Right lobe of liver (tissue), 6 donors: ENCODE data around the gene CRBN. TPM values are rescaled to one million over a fixed set of nuclear protein-coding genes. Genes with fewer than 3 reads are reported as not detected.

Experiments used
- ATAC-seq, 4 donors: fragments of 200-7000 bp; cut with Tn5 transposase; one replicate each; pipeline ENCODE4 v1.9.1; 2020; ENCODE audit warnings: mild to moderate bottlenecking in 4 of 4, moderate library complexity in 4 of 4
- DNase-seq, 3 donors: peaks; one replicate each; pipeline ENCODE4 v3.0.0-alpha.2; 2020
- H3K27ac ChIP-seq, 3 donors: fragments of 200-600 bp; one replicate each; pipeline ENCODE4 v1.8.0; 2022
- H3K27me3 ChIP-seq, 2 donors: fragments of 200-600 bp; one replicate each; pipeline ENCODE4 v1.8.0; 2022
- H3K36me3 ChIP-seq, 4 donors: fragments of 200-600 bp; sonication (generic) in 1 of 4; one replicate each; pipeline versions ENCODE4 v1.5.1 to v1.8.0; 2017 to 2022; ENCODE audit warnings: control low read depth in 1 of 4
- H3K4me1 ChIP-seq, 4 donors: fragments of 200-600 bp; sonication (generic) in 1 of 4; one replicate each; pipeline versions ENCODE4 v1.5.1 to v1.8.0; 2017 to 2022; ENCODE audit warnings: control low read depth in 1 of 4
- H3K4me3 ChIP-seq, 3 donors: fragments of 200-600 bp; one replicate each; pipeline ENCODE4 v1.8.0; 2022
- H3K9me3 ChIP-seq, 4 donors: fragments of 200-600 bp; sonication (generic) in 1 of 4; one replicate each; pipeline versions ENCODE4 v1.5.1 to v1.8.0; 2017 to 2022; ENCODE audit warnings: control low read depth in 1 of 4
- CTCF ChIP-seq, 4 donors: fragments of 200-600 bp in 3 of 4; fragments of 450-650 bp in 1 of 4; IDR thresholded peaks; one replicate each; pipeline versions ENCODE4 v1.5.1 to v1.8.0; 2016 to 2022; ENCODE audit warnings: antibody characterized with exemption in 4 of 4, mild to moderate bottlenecking in 2 of 4
- POLR2A ChIP-seq: fragments of 450-650 bp; IDR thresholded peaks from one replicate; pipeline ENCODE4 v1.6.1; 2017; ENCODE audit warnings: antibody characterized with exemption, mild to moderate bottlenecking
- WGBS: methylation state at CpG from one replicate; pipeline ENCODE4 v1.1.6; 2018; ENCODE audit warnings: low coverage, low lambda C conversion rate; ENCODE audit not compliant: insufficient coverage; ENCODE audit errors: missing lambda C conversion rate; 5-methylcytosine and 5-hydroxymethylcytosine counted together
- intact Hi-C, 2 donors: fragments of 100-400 bp; cut with DNase I; formaldehyde crosslinking; loops; one replicate each; pipeline versions ENCODE4 v1.11.2 to v1.14.1; 2022
- total RNA-seq, 6 experiments: library from RNA; depleted of rRNA in 2 of 6; stranded (reverse); fragments of >200 nt in 2 of 6; fragmentation: NEBNext Ultra II Directional in 3 of 6; extraction: Animal tissue kit (Norgen Biotek cat#: 25700) in 3 of 6; gene quantifications; one replicate each; pipeline versions ENCODE4 v1.1.0 to v1.2.4, GENCODE V29; 2016 to 2023
- donor health status: DM: no; HTN: yes; CAD: no.
- donor health status: DM: no; HTN: no; CAD: no.
- donor health status: DM: no; HTN: no; CAD: no.
- donor health status: DM: no; HTN: yes; CAD: no.
- donor health status: DM: no; HTN: yes; CAD: no.

CRBN gene
- total RNA-seq, 6 experiments from 2014 or later, result 21.7 to 32.3 (median 24.1) TPM

GRCh38 chr3:3117651-3118050, 61.8 kb downstream of the CRBN start:
- no peaks in the 10 kb centered on the region for H3K4me1 ChIP-seq
- H3K4me3 ChIP-seq, result no peak overlapping the region
- WGBS, result 58% methylated on average over 2 of the region's 2 CpGs

GRCh38 chr3:3113042-3113709, 66.3 kb downstream of the CRBN start:
- intact Hi-C loops, result no loop called here
- DNase-seq (no peak), ATAC-seq (no peak)
- TF ChIP-seq POLR2A (no peak), CTCF (IDR thresholded peaks at IDR 0.05) (no peak)
- H3K4me3 ChIP-seq, result no peak overlapping the region
- H3K27ac ChIP-seq, result no peak overlapping the region
- no peaks in the 10 kb centered on the region for H3K27me3 ChIP-seq
- 30% methylated on average over 4 of the region's 4 CpGs for WGBS
- no peaks in the 10 kb centered on the region for H3K36me3 ChIP-seq
- H3K4me1 ChIP-seq, result no peaks in the 10 kb centered on the region
- H3K9me3 ChIP-seq, result no peaks in the 10 kb centered on the region

More at GRCh38 chr3:3117651-3118050, 61.8 kb downstream of the CRBN start:
- ATAC-seq, result no peak
- H3K9me3 ChIP-seq, result no peaks in the 10 kb centered on the region
- H3K36me3 ChIP-seq, result no peaks in the 10 kb centered on the region
- DNase-seq, result no peak
- no peak overlapping the region for H3K27ac ChIP-seq
- no peaks in the 10 kb centered on the region for H3K27me3 ChIP-seq
- intact Hi-C loops, result no loop called here
- TF ChIP-seq POLR2A (no peak), CTCF (IDR thresholded peaks at IDR 0.05) (no peak)

- Histone ChIP-seq H3K36me3 (no peaks in the 10 kb centered on the region), H3K4me3 (no peak overlapping the region), H3K27me3 (no peaks in the 10 kb centered on the region), H3K4me1 (no peaks in the 10 kb centered on the region), H3K9me3 (no peaks in the 10 kb centered on the region), H3K27ac (no peak overlapping the region)
- TF ChIP-seq POLR2A, result no peak
- no peak for TF ChIP-seq CTCF (IDR thresholded peaks at IDR 0.05)
- intact Hi-C loops, result no loop called here
- 56% methylated on average over 7 of the region's 7 CpGs for WGBS
- no peak for ATAC-seq
- no peak for DNase-seq
Observed at GRCh38 chr3:3110749-3111361, 68.6 kb downstream of the CRBN start.

- Histone ChIP-seq H3K4me1 (no peaks in the 10 kb centered on the region), H3K9me3 (no peaks in the 10 kb centered on the region), H3K27me3 (no peaks in the 10 kb centered on the region), H3K36me3 (no peaks in the 10 kb centered on the region), H3K4me3 (no peak within 1 kb of the TSS), H3K27ac (no peak within 1 kb of the TSS)
- WGBS, result 22% methylated on average over 4 of the region's 4 CpGs
- TF ChIP-seq POLR2A (no peak), CTCF (IDR thresholded peaks at IDR 0.05) (no peak)
- ATAC-seq (peak in 2 of 4 donors; percentile 21 to 58), DNase-seq (no peak)
- intact Hi-C loops, result no loop called here
Observed at GRCh38 chr3:3110299-3110630, 69.2 kb downstream of the CRBN start, which contains the start of gene IL5RA. TSS of gene IL5RA (minus strand) at chr3:3110374. CDS start at chr3:3104984, 5,390 bp downstream.
